ENCODE measurements around the gene SUDS3.

The SUDS3 gene

DNA sequence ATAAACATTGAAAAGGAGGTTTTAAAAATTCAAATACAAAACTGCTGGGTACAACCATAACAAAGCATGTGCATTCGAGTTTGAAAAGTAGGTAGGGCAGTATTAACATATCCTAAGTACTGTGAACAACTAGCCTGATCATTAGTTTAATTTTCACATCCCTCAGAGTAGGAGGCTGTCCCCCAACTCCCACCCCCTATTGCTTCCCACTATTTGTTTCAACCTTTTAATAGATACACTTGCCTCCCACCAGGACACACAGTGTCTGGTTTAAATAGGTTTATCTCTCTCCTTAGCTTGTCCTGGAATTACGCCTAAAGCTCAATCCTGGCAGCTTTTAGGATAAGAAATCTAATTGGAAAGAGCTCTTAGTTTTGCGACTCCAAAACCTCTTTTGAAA is 5.8 kb upstream of the SUDS3 start:
- H3K27me3 Mint-ChIP-seq (ENCODE audit: low read depth, poor library complexity) = peaks cover 42% of the 10 kb centered on the region
- no peaks in the 10 kb centered on the region for H3K9me3 Mint-ChIP-seq
- DNase-seq = no peak
- peaks cover 36% of the 10 kb centered on the region for H3K4me1 Mint-ChIP-seq
- no peaks in the 10 kb centered on the region for H3K36me3 Mint-ChIP-seq (ENCODE audit: low read depth)
- peak overlapping the region; percentile 92 for H3K4me3 Mint-ChIP-seq
- no peak overlapping the region for H3K27ac Mint-ChIP-seq
- TF ChIP-seq, protein P1, sequence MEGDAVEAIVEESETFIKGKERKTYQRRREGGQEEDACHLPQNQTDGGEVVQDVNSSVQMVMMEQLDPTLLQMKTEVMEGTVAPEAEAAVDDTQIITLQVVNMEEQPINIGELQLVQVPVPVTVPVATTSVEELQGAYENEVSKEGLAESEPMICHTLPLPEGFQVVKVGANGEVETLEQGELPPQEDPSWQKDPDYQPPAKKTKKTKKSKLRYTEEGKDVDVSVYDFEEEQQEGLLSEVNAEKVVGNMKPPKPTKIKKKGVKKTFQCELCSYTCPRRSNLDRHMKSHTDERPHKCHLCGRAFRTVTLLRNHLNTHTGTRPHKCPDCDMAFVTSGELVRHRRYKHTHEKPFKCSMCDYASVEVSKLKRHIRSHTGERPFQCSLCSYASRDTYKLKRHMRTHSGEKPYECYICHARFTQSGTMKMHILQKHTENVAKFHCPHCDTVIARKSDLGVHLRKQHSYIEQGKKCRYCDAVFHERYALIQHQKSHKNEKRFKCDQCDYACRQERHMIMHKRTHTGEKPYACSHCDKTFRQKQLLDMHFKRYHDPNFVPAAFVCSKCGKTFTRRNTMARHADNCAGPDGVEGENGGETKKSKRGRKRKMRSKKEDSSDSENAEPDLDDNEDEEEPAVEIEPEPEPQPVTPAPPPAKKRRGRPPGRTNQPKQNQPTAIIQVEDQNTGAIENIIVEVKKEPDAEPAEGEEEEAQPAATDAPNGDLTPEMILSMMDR (IDR thresholded peaks at IDR 0.05) = no peak

DNA sequence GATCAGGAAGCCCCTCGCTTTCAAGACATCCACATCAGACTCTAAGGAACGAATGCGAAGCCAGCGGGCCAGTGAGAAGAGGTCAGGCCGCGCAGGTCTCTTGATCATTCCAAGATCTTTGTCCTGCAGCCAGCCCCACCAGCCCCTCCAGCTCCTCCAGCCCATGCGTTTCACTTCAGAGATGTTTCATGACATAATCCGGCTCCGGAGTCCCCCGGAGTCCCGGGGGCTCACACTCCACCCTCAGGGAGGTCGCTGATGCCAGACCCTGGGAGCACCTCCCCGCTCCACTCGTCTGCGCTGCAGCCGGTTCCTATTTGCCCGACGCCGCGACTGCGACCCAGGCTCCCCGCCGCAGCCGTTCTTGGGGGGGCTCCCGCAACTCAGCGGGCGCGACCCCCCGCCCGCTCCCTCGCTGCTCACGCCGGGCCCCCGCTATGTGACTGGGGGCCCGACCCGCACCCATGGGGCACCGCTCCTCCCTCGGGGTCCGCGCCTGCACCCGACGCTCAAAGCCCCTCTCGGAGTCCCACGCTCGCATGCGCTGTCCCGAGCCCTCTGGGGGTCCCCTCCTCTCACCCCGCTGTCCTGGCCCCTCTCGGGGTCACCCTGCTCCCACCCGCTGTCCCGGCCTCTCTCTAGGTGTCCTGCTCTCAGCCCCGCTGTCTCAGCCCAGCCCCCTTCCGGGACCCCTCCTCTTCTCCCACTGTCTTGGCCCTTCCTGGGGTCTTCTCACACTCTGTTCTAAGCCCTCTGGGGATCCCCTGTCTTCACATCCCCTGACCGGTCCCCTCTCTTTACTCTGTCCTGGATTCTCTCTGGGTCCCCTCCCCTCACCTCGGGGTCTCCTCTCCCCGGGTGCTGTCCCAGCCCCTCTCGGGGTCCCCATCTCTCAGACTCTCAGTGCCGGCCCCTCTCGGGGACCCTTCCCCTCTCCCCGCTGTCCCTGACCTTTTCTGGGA is 4.8 kb upstream of the SUDS3 start:
- H3K36me3 Mint-ChIP-seq (ENCODE audit: low read depth) = no peaks in the 10 kb centered on the region

DNA sequence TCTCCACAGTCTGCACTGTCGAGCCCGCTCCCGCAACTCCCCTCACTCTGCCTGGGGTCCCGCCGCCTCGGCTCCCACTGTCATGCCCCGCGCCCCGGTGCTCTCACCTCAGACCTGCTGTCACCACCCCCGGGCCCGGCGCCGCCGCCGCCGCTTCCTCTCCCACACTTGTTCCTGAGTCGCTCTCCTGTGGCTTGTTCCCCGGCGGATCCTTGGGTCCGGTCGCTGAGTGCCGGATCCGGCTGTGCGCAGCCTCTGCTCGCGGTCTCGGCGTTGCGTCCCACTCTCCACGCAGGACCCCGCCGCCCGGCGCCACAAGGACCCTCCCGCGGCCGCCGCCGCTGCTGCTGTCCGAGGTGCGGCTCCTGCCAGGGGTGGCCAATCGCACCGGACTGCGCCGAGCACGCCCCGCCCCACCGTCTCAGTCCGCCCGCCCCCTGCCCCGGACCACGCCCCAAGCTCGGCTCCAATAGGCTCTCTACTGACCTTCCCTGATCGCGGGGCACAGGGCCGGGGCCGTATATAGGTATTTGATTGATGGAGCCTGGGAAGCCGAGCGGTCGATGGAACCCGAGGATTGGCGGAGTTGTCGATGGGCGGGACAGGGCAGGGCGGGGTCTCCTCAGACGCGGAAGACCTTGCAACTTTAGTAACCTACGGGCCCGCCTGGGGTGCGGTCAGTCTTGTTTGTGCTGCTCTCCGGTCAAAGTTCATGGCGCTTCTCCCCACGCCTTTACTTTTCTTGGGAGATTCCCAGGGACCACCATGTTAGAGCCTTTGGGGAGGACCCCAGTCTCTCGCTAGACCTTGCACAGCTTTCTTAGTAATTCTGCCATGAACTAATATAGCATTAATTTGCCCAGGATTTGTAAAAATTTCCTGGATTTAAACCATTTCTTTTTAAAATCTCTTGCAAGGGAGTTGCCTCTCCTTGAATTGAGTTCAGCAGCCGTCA is 3.5 kb upstream of the SUDS3 start, which contains the start of gene TAOK3:
Gene TAOK3, minus strand, starts transcription at position 367 of the 955 bp plus-strand sequence. CDS start 117,340 bp downstream, outside the sequence.
- TF ChIP-seq, protein P1 (IDR thresholded peaks at IDR 0.05) = no peak
- Mint-ChIP-seq H3K27me3 (ENCODE audit: low read depth, poor library complexity) (peaks cover 42% of the 10 kb centered on the region), H3K4me1 (peaks cover 47% of the 10 kb centered on the region), H3K36me3 (ENCODE audit: low read depth) (no peaks in the 10 kb centered on the region), H3K4me3 (peak within 1 kb of the TSS; percentile 92), H3K27ac (no peak within 1 kb of the TSS), H3K9me3 (no peaks in the 10 kb centered on the region)
- DNase-seq = peak; percentile 95

More for the DNA sequence above, 4.8 kb upstream of the SUDS3 start:
- H3K27ac Mint-ChIP-seq = no peak overlapping the region
- peak; percentile 47 for DNase-seq
- H3K9me3 Mint-ChIP-seq = no peaks in the 10 kb centered on the region
- H3K27me3 Mint-ChIP-seq (ENCODE audit: low read depth, poor library complexity) = peaks cover 42% of the 10 kb centered on the region
- TF ChIP-seq, protein P1 (IDR thresholded peaks at IDR 0.05) = no peak
- H3K4me1 Mint-ChIP-seq = peaks cover 41% of the 10 kb centered on the region
- H3K4me3 Mint-ChIP-seq = peak overlapping the region; percentile 92

- TF ChIP-seq, protein P1 (IDR thresholded peaks at IDR 0.05) = no peak
- Mint-ChIP-seq H3K36me3 (ENCODE audit: low read depth) (no peaks in the 10 kb centered on the region), H3K27me3 (ENCODE audit: low read depth, poor library complexity) (peaks cover 42% of the 10 kb centered on the region), H3K4me1 (peaks cover 52% of the 10 kb centered on the region), H3K27ac (no peak overlapping the region), H3K4me3 (peak overlapping the region; percentile 92), H3K9me3 (no peaks in the 10 kb centered on the region)
- DNase-seq = no peak
These were observed 2.7 kb upstream of the SUDS3 start for GRCh38 chr12:118373616-118374015.

- H3K9me3 Mint-ChIP-seq = no peaks in the 10 kb centered on the region
- H3K27ac Mint-ChIP-seq = no peak overlapping the region
- H3K4me3 Mint-ChIP-seq = peak overlapping the region; percentile 92
- H3K36me3 Mint-ChIP-seq (ENCODE audit: low read depth) = no peaks in the 10 kb centered on the region
- H3K4me1 Mint-ChIP-seq = peaks cover 52% of the 10 kb centered on the region
- peaks cover 39% of the 10 kb centered on the region for H3K27me3 Mint-ChIP-seq (ENCODE audit: low read depth, poor library complexity)
- no peak for DNase-seq
- TF ChIP-seq, protein P1 (IDR thresholded peaks at IDR 0.05) = no peak
These were observed 2.1 kb upstream of the SUDS3 start for GRCh38 chr12:118374126-118374725.

Measured in nephron progenitor cell (in vitro differentiated cells).